Measurements from ENCODE around the gene NELFCD. TPM values are rescaled to one million over a fixed set of nuclear protein-coding genes. Genes with fewer than 3 reads are reported as not detected.

The NELFCD gene
- total and polyA plus RNA-seq, 2 donors from 2014 or later, result 50.2 to 63.4 TPM

- H3K4me3 ChIP-seq (ENCODE audit: low read length in 3 of 3), result no peak overlapping the region
- H3K4me1 ChIP-seq (ENCODE audit: control insufficient read depth in 2 of 3, insufficient read depth in 2 of 3, low read depth in 1 of 3, low read length in 3 of 3), result peaks cover 0 to 11% (median 10%) of the 10 kb centered on the region in 3 donors
- FAIRE-seq (no peak), DNase-seq (peak in 1 of 5 donors; percentile 40)
- intact Hi-C loops (cut with DNase I), result no loop called here
- no peak overlapping the region for H3K9ac ChIP-seq (ENCODE audit: low read length in 3 of 3)
- peaks cover 16 to 54% (median 37%) of the 10 kb centered on the region in 3 donors for H3K36me3 ChIP-seq (ENCODE audit: control insufficient read depth in 2 of 3, insufficient read depth in 3 of 3, low read length in 3 of 3)
- no peak for TF ChIP-seq CTCF (IDR thresholded peaks at IDR 0.05; ENCODE audit: borderline replicate concordance, extremely low read depth, insufficient read depth)
- no peaks in the 10 kb centered on the region for H3K27me3 ChIP-seq (ENCODE audit: control insufficient read depth, insufficient read depth, low read length)
- H3K9me3 ChIP-seq (ENCODE audit: control insufficient read depth in 2 of 3, insufficient read depth in 1 of 3, low read length in 3 of 3), result no peaks in the 10 kb centered on the region
- peak overlapping the region; percentile 67 to 85 for H3K27ac ChIP-seq (ENCODE audit: low read depth in 2 of 2, low read length in 2 of 2)
These were observed 15.2 kb downstream of the NELFCD start for GRCh38 chr20:58996226-58996611.

DNA sequence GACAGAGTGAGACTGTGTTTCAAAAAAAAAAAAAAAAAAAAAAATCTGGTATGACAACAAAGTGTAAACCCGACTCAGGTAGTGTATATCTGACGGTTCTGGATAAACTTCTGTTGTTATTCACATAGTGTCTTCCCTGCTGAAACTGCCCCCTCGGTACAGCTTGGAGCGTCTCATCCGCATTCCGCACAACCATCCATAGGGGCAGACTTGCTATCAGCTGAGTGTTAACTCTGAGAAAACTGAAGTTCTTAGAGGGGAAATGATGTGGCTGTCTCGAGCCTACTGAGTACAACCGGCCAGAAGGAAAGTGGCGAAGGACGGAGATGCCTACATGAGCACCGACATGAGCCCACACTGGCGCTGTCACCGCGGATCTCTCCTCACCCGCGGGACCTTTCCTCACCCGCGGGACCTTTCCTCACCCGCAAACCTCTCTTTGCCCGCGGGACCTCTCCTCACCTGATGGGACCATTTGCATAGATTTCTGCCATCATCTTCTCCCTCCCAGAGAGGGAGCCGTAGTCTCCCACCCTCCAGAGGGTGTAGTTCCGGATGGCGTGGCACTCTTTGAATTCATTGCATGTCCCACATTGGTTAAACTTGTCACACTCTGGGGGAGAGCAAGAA is 16.2 kb downstream of the NELFCD start:
- no peaks in the 10 kb centered on the region for H3K9me3 ChIP-seq (ENCODE audit: control insufficient read depth in 2 of 3, insufficient read depth in 1 of 3, low read length in 3 of 3)
- intact Hi-C loops (cut with DNase I), result no loop called here
- H3K4me3 ChIP-seq (ENCODE audit: low read length in 3 of 3), result no peak overlapping the region
- peaks cover 11 to 45% (median 32%) of the 10 kb centered on the region in 3 donors for H3K36me3 ChIP-seq (ENCODE audit: control insufficient read depth in 2 of 3, insufficient read depth in 3 of 3, low read length in 3 of 3)
- H3K4me1 ChIP-seq (ENCODE audit: control insufficient read depth in 2 of 3, insufficient read depth in 2 of 3, low read depth in 1 of 3, low read length in 3 of 3), result peaks cover 0 to 11% (median 10%) of the 10 kb centered on the region in 3 donors
- FAIRE-seq (no peak), DNase-seq (peak in 1 of 5 donors; percentile 14)
- no peak overlapping the region for H3K27ac ChIP-seq (ENCODE audit: low read depth in 2 of 2, low read length in 2 of 2)
- H3K9ac ChIP-seq (ENCODE audit: low read length in 3 of 3), result no peak overlapping the region
- TF ChIP-seq CTCF (IDR thresholded peaks at IDR 0.05; ENCODE audit: borderline replicate concordance, extremely low read depth, insufficient read depth), result no peak
- H3K27me3 ChIP-seq (ENCODE audit: control insufficient read depth, insufficient read depth, low read length), result no peaks in the 10 kb centered on the region

DNA sequence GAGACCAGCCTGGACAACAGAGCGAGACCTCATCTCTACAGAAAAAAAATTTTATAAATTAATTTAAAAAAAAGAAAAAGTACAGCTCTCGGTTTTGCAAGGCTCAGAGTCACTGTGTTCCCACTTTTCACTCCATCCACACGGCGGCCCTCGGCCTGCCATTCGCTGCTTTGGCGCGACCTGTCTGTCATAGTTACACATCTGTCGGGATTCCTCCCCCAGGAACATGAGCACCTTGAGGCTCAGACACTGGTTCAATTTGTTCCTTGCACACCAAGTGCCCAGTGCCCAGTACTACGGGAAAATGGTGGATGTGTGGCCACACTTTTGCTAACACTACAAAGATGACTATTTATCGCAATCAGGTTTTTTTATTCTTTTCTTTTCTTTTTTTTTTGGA is 17.6 kb downstream of the NELFCD start:
- H3K4me3 ChIP-seq (ENCODE audit: low read length in 3 of 3), result no peak overlapping the region
- peaks cover 0 to 11% (median 10%) of the 10 kb centered on the region in 3 donors for H3K4me1 ChIP-seq (ENCODE audit: control insufficient read depth in 2 of 3, insufficient read depth in 2 of 3, low read depth in 1 of 3, low read length in 3 of 3)
- no peaks in the 10 kb centered on the region for H3K27me3 ChIP-seq (ENCODE audit: control insufficient read depth, insufficient read depth, low read length)
- H3K27ac ChIP-seq (ENCODE audit: low read depth in 2 of 2, low read length in 2 of 2), result no peak overlapping the region
- intact Hi-C loops (cut with DNase I), result no loop called here
- H3K9ac ChIP-seq (ENCODE audit: low read length in 3 of 3), result no peak overlapping the region
- no peaks in the 10 kb centered on the region for H3K9me3 ChIP-seq (ENCODE audit: control insufficient read depth in 2 of 3, insufficient read depth in 1 of 3, low read length in 3 of 3)
- H3K36me3 ChIP-seq (ENCODE audit: control insufficient read depth in 2 of 3, insufficient read depth in 3 of 3, low read length in 3 of 3), result peaks cover 3 to 31% (median 22%) of the 10 kb centered on the region in 3 donors
- FAIRE-seq, result no peak
- peak in 1 of 5 donors; percentile 27 for DNase-seq
- no peak for TF ChIP-seq CTCF (IDR thresholded peaks at IDR 0.05; ENCODE audit: borderline replicate concordance, extremely low read depth, insufficient read depth)
